Calu3 (cell line): ENCODE measurements around the gene LRRFIP1. TPM values are rescaled to one million over a fixed set of nuclear protein-coding genes. Genes with fewer than 3 reads are reported as not detected.
"Not testable (repeated sequence)": the region's sequence is repeated elsewhere in the genome, so short reads cannot be mapped to it uniquely, and the experiment has no call there.

Experiments used
- BruUV-seq: library from RNA; stranded (reverse); fragments of 400-500 nt; replicated peaks from 2 replicates; lab custom pipeline; 2021; lab: Mats Ljungman, UMichigan
- CTCF ChIA-PET: fragments of 300-600 bp; sonication (Branson Sonifier 250); formaldehyde crosslinking; loops from one replicate; lab custom pipeline; 2022; ENCODE audit warnings: antibody characterized with exemption; lab: Charles Lee
- DNase-seq: peaks from one replicate; pipeline ENCODE4 v3.0.0; 2022
- H3K27ac Mint-ChIP-seq: one replicate; pipeline ENCODE4 v1.8.0; 2022; ENCODE audit warnings: mixed read lengths; ENCODE audit not compliant: unreplicated experiment
- H3K27me3 Mint-ChIP-seq: one replicate; pipeline ENCODE4 v1.8.0; 2022; ENCODE audit warnings: mixed read lengths; ENCODE audit not compliant: unreplicated experiment
- H3K36me3 Mint-ChIP-seq: one replicate; pipeline ENCODE4 v1.8.0; 2022; ENCODE audit warnings: mild to moderate bottlenecking, moderate library complexity, mixed read lengths; ENCODE audit not compliant: insufficient read depth, unreplicated experiment
- H3K4me1 Mint-ChIP-seq: one replicate; pipeline ENCODE4 v1.8.0; 2022; ENCODE audit warnings: mild to moderate bottlenecking, low read depth, mixed read lengths; ENCODE audit not compliant: unreplicated experiment
- H3K4me3 Mint-ChIP-seq: one replicate; pipeline ENCODE4 v1.8.0; 2022; ENCODE audit warnings: mild to moderate bottlenecking, low read depth, moderate library complexity, mixed read lengths; ENCODE audit not compliant: unreplicated experiment
- H3K9me3 Mint-ChIP-seq: one replicate; pipeline ENCODE4 v1.8.0; 2022; ENCODE audit warnings: low read depth, mixed read lengths; ENCODE audit not compliant: unreplicated experiment
- intact Hi-C: fragments of 100-400 bp; cut with micrococcal nuclease; formaldehyde crosslinking; loops from one replicate; pipeline ENCODE4 v1.10.0; 2022; ENCODE audit not compliant: unreplicated experiment
- total RNA-seq: library from RNA; stranded (reverse); gene quantifications from 2 replicates; pipeline ENCODE4 v1.2.3, GENCODE V29; 2022
- TF ChIP-seq, protein P1 (sequence below): fragments of 200-600 bp; IDR thresholded peaks from one replicate; pipeline ENCODE4 v1.8.0; 2022; ENCODE audit warnings: antibody characterized with exemption; ENCODE audit not compliant: unreplicated experiment

The LRRFIP1 gene
- total RNA-seq, 1 experiment from 2014 or later: 161 TPM

DNA sequence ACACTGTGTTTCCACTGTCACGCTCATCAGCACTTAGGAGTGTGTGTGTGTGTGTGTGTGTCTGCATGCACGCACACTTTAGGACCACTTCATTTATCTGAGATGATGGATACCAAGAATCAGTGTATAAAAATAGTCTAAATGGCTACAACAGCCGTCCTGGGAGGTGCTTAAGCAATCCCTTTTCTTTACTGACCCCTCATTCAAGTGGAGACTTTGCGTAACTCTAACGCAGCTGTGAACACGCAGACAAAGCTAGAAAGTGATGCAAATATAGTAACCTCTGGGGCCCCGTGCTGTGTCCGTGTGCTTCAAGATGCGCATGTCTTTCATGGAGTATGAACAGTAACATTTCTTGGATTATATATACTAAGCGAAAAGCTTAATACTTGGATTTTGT lies 130.8 kb downstream of the LRRFIP1 start:
- Mint-ChIP-seq H3K36me3 (peaks cover 65% of the 10 kb centered on the region), H3K4me1 (no peaks in the 10 kb centered on the region)

DNA sequence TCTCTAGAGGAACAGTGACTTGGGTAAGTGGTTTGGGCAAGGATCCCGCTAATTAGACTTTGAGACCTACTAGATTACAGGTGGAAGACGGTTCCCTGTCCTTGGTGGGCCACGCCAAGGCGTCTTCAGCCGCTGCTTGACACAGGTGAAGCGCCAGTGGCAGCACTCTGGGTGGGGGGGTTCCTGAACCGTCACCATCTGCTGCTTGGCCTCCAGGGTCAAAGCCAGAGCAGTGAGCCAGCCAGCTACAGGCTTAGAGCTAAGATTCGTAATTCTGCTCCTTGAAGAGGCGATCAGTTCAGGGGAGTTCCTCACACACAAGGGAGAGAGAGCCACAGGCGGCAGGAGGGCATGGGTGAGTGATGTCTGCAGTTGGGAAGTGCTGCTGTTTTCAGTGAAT lies 131.8 kb downstream of the LRRFIP1 start:
- H3K36me3 Mint-ChIP-seq: peaks cover 55% of the 10 kb centered on the region
- BruUV-seq: no TSS peak

More for the DNA sequence above, 130.8 kb downstream of the LRRFIP1 start:
- no TSS peak for BruUV-seq
- Mint-ChIP-seq H3K27ac (no peak overlapping the region), H3K27me3 (no peaks in the 10 kb centered on the region), H3K4me3 (no peak overlapping the region), H3K9me3 (no peaks in the 10 kb centered on the region)
- TF ChIP-seq, protein P1, sequence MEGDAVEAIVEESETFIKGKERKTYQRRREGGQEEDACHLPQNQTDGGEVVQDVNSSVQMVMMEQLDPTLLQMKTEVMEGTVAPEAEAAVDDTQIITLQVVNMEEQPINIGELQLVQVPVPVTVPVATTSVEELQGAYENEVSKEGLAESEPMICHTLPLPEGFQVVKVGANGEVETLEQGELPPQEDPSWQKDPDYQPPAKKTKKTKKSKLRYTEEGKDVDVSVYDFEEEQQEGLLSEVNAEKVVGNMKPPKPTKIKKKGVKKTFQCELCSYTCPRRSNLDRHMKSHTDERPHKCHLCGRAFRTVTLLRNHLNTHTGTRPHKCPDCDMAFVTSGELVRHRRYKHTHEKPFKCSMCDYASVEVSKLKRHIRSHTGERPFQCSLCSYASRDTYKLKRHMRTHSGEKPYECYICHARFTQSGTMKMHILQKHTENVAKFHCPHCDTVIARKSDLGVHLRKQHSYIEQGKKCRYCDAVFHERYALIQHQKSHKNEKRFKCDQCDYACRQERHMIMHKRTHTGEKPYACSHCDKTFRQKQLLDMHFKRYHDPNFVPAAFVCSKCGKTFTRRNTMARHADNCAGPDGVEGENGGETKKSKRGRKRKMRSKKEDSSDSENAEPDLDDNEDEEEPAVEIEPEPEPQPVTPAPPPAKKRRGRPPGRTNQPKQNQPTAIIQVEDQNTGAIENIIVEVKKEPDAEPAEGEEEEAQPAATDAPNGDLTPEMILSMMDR: no peak
- CTCF ChIA-PET: interaction anchor here (0.9 kb wide), 1 partner anchor 12 kb away, joined by 3 read pairs; no protein-coding TSS in a partner anchor
- intact Hi-C loops: no loop called here
- DNase-seq: no peak

DNA sequence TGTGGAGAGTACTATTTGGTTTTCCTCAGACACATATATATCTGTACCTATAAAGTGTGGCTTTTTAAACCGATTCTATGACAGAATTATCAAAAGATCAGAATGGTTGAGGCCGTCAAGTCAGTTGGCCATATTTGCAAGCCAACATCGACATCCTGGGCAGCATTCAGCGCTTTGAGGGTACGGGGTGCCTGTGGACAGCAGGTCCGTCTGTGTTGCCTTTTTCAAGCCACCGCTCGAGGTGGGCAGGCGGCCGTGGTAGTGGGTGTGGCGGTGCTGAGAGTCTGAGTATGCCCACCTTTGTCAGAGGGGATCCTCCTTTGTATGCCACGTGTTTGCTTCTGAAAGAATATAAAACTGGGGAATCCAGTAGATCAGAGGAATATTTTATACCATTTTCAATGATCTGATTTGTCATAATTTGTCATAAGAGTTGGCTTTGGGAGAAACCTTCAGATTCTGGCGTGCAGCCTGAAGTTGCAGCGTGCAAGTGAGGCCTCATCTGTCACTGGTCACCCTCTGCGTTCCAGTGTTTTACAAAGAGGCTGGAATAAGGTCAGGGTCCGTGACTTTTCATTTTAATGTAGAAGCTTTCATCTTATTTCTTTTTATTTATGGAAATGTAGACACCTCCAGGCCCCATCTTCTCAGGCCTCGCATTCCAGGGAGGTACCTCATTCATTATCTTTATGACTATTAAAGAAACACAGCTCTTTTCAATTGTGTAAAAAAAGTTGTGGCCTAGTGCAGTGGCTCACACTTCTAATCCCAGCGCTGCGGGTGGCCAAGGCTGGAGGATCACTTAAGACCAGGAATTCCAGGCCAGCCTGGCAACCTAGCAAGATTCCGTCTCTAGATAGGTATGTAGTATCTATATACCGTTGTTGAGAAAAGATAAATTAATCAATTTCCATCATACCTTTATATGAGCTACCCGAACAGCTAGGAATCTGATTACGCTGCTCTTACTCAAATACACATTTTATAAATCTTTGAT lies 133.4 kb downstream of the LRRFIP1 start:
- intact Hi-C loops: no loop called here
- BruUV-seq: no TSS peak
- Mint-ChIP-seq H3K36me3 (peaks cover 51% of the 10 kb centered on the region), H3K9me3 (no peaks in the 10 kb centered on the region), H3K4me3 (no peak overlapping the region), H3K27ac (no peak overlapping the region), H3K4me1 (no peaks in the 10 kb centered on the region), H3K27me3 (no peaks in the 10 kb centered on the region)
- CTCF ChIA-PET: no interaction called here
- DNase-seq: no peak
- TF ChIP-seq, protein P1: no peak

More for the DNA sequence above, 131.8 kb downstream of the LRRFIP1 start:
- Mint-ChIP-seq H3K4me3 (no peak overlapping the region), H3K27me3 (no peaks in the 10 kb centered on the region), H3K27ac (no peak overlapping the region), H3K9me3 (no peaks in the 10 kb centered on the region), H3K4me1 (no peaks in the 10 kb centered on the region)
- DNase-seq: no peak
- CTCF ChIA-PET: no interaction called here
- intact Hi-C loops: no loop called here
- TF ChIP-seq, protein P1: no peak

DNA sequence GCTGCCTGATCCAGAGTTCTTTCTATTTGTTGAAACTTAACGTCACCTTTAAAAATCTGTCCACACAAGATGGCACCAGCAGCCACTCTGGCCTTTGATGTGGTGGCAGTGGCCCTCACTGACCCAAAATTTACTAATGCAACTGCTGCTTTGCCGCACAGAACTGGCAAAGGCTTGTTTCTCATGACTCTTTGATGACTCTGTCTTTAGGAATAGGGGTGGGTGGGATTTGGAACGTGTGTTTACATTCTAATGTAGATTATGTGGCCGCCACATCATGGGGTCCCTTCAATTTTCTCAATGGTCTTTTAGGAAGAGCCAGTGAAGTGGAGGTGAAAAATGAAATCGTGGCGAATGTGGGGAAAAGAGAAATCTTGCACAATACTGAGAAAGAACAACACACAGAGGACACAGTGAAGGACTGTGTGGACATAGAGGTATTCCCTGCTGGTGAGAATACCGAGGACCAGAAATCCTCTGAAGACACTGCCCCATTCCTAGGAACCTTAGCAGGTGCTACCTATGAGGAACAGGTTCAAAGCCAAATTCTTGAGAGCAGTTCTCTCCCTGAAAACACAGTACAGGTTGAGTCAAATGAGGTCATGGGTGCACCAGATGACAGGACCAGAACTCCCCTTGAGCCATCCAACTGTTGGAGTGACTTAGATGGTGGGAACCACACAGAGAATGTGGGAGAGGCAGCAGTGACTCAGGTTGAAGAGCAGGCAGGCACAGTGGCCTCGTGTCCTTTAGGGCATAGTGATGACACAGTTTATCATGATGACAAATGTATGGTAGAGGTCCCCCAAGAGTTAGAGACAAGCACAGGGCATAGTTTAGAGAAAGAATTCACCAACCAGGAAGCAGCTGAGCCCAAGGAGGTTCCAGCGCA lies 135.2 kb downstream of the LRRFIP1 start:
- DNase-seq, H3K4me1 Mint-ChIP-seq, intact Hi-C loops, H3K27me3 Mint-ChIP-seq, H3K4me3 Mint-ChIP-seq, H3K9me3 Mint-ChIP-seq, BruUV-seq: not testable (repeated sequence)
- Mint-ChIP-seq H3K27ac (peak overlapping the region; percentile 4), H3K36me3 (peaks cover 53% of the 10 kb centered on the region)
- CTCF ChIA-PET: interaction anchor here (0.5 kb wide), 1 partner anchor 53 kb away, joined by 3 read pairs; no protein-coding TSS in a partner anchor
